NCI-H1105 treated with DMSO at 0.1 percent for 48 hours (cell line): ENCODE data around the gene CCDC92B.
"Not testable (repeated sequence)": the region's sequence is repeated elsewhere in the genome, so short reads cannot be mapped to it uniquely, and the experiment has no call there.

ENCODE experiments used
- DNase-seq: peaks from one replicate; lab custom pipeline; 2025; lab: John Stamatoyannopoulos, UW

CCDC92B gene

DNA sequence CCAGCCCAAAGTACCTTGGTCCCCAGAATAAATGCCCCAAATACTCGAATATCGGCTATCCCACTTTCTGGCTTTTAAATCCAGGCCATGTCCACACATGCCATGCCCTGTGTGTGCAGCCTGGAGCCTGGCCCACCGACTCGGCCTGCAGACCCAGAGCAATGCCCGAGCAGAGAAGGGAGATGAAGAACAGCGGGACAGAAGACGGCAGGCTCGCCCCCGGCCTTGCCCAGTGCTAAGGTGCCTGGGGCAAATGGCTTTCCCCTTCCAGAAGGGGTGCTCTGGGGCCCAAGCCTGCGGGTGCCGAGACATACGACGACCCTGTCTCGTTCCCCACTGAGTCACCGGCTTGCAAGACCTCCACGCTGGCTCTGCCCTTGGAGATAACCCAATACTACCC, 45.8 kb downstream of the CCDC92B start:
- no peak for DNase-seq

DNA sequence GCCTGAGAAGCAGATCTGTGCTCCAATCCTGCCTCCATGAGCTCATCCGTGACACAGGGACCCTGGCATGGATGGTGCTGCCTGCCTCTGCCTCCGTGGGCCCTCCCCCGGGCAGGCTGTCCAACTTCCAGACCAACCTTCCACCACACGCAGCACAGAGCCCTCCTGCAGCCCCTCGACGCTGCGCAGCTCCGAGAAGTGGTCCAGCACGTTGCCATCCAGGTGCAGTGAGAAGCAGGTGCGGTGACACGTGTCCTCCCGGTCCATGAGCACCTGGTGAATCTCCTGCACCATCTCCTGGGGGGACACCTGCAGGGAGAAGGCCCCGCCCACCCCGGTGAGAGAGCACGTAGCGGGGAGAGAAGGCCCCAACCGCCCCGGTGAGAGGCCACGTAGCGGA, 46.3 kb downstream of the CCDC92B start:
- DNase-seq, result no peak

DNA sequence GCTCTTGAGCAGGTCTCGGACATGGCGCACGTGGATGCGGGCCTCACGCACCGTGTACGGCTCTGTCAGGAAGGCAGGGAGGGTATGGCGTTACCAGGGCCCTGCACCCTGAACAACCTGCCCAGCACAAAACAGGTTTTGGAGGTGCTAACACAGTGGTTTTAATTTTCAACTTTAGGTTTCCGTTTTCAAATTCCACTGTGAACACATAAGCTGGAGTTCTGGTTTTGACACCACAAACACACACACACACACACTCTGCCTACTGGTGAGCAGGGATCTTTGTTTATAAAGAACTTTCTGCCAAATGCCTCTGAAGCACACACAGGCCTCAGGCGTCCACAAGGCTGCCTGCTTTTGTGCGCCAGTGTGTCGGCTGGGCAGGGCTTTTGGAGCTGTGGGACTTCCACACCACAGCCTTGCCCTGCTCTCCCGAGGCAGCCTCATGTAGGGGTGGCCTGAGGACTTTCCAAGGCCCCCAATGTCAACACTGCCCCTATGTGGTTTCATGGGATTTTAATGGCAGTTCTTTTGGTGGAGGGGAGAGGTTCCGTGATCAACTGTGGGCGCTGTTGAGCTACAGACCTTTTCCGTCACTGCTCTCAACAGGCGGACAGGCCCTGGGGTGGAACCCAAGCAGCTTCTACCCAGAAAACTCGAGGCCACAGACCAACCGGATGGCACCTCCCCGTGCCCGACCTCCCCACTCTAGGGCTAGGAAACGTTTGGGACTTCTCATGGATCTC, 47.3 kb downstream of the CCDC92B start:
- no peak for DNase-seq

DNA sequence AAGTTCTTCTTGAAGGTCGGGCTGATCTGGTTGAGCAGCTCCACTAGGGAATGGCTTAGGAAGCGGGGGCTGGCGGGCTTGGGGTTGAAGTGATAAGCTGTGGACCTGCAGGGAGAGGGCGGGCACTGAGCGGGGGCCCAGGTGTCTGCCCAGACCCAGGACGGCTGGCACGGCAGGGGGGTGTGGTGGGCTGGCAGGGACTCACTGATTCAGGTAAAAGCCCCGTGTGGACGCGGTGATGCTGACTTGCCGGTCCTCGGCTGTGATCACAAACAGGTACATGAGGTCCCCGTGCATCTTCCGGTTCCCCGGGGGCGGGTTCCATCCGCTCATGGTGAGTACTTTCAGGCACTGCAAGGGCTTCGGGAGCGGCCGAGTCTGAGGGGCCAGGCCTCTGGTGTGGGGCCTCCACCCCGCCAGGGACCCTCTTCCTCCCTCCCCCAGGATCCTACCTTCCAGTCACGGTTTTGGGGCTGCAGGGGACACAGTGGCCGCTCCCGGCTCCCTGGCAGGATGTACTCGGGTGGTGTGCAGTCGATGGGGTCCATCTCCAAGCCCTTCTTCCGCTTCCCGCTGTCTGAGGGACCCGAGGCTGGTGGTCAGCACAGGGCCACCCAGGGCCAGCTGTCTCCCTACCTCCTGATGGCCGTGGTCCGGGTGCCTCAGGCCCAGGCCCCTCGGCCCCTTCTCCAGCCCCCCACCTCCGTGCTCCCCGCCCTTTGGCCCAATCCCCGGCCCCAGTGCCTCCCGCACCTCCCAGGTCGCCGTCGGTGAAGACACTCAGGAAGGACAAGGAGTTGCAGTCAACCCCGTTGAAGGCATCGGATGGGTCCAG, 48.1 kb downstream of the CCDC92B start:
- DNase-seq, result no peak

DNA sequence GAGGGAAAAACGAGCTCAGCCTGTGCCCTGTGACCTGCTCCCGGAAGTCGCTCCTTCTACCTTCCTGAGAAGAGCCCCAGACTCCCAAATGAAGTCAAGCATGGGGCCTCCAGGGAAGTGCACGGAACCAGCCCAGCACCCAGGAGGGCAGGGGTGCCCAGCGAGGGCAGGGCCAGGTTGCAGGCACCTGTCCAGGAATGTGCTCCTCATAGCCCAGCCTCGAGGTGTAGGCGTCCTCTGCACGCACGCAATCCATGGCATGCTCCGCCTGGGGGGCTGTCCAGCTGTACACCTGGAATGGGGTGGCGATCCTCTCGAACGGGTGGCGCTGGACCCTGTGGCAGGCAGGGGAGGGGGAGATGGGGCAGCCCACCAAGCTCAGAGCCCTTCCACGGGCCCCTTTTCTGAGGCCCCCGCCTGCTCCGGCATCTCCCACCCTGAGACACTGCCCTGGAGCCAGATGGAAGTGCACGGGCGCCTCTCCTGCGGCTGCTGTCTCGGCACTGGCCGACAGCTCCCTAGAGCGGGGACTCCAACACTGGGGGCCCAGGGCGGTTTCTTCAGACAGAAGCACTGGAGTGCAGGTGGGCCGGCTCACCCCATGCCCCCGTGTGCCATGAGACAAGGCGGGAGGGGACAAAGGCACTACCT, 48.8 kb downstream of the CCDC92B start:
- peak; percentile 100 for DNase-seq

DNA sequence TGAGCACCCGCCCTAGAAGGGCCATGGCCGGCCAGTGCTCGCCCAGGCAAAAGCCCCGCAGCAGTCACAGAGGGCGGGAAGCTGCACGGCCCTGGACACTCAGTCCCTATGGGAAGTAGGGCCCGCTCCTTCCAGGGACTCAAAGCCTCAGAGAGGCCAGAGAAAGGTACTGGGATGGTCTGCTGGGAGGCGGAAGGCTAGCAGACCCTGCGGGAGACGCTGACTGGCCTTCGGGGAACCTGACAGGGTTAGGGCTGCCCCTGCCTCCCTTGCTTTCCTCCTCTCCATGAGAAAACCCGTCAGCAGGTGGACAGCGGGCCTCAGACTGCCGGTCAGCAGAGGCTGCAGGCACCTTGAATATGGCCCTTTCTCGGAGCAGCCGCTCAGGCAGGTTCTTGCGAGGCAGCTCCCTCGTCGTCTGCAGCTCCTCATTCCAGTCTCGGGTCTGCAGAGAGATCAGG, 49.4 kb downstream of the CCDC92B start:
- no peak for DNase-seq

DNA sequence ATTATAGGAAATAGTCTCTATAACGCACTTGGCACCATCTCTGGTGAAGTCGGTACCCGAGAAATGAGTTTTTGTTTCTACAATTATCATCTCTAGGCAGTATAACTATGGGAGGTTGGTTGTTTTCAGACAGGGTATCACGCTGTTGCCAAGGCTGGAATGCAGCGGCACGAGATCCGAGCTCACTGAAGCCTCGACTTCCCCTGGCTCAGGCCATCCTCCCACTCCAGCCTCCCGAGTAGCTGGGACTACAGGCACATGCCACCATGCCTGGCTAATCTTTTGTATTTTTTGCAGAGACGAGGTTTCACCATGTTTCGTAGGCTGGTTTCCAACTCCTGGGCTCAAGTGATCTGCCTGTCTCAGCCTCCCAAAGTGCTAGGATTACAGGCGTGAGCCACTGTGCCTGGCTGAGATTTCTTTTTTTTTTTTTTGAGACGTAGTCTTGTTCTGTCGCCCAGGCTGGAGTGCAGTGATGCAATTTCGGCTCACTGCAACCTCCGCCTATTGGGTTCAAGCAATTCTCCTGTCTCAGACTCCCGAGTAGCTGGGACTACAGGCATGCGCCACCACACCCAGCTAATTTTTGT, 50.1 kb downstream of the CCDC92B start:
- not testable (repeated sequence) for DNase-seq

DNA sequence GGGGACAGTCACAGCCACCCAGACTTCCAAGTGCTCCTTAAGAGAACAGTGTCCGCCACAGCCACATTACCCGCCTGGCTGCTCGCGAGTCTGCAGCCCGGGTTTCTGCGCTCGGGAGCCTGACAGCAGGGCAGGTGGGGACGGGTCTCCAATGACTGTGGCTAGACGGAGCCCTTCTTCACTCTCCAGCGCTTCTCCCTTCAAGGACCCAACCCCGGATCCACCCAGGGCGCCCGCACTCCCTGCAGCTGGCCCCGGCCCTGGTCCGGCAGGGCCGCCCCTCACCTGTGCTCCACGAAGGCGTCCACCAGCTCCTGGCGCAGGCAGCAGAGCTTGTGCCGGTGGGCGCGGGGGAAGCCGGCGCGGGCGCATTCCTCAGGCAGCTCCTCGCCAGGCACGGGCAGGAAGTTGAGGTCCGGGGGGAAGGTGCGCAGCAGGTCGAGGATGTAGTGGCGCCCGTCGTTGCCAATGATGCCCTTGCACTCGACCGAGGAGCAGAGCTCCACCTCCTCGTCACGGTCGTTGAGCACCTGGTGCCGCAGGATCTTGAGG, 51.8 kb downstream of the CCDC92B start:
- DNase-seq, result no peak

DNA sequence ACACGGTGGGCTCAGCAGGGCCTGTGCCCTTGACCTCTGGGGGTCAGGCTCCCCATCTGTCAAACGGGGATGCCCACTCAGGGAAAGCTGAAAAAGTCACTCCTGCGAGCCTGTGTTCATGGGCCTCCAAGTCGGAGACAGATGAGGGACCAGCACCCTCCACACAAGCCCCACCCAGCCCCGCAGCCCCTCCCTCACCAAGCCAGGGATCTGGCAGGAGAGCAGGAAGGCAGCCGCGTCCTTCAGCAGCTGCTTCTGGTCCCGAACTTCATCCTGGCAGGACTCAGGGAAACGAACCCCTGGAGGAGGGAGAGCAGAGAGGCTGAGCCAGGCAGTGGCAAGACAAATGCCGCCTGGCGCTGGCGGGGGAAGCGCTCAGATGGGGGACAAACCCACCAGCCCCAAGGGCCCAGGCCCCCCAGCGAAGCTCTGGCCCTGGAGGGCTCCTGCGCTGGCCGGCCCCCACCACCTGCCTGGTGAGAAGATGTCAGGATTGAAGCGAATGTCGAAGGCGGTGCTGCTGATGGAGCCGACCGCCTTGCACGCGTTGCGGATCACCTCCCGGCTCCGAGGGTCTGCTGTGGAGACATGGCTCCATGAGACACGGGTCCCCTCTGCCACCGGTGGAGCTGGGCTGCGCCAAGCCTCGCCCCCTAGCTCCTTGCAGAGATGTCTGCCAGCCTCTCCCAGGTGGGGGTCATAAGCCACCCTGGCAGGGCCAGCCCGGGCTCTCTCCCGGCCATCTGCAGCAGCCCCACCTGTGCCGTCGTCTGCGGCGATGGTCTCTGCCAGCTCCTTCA, 53.3 kb downstream of the CCDC92B start:
- no peak for DNase-seq

DNA sequence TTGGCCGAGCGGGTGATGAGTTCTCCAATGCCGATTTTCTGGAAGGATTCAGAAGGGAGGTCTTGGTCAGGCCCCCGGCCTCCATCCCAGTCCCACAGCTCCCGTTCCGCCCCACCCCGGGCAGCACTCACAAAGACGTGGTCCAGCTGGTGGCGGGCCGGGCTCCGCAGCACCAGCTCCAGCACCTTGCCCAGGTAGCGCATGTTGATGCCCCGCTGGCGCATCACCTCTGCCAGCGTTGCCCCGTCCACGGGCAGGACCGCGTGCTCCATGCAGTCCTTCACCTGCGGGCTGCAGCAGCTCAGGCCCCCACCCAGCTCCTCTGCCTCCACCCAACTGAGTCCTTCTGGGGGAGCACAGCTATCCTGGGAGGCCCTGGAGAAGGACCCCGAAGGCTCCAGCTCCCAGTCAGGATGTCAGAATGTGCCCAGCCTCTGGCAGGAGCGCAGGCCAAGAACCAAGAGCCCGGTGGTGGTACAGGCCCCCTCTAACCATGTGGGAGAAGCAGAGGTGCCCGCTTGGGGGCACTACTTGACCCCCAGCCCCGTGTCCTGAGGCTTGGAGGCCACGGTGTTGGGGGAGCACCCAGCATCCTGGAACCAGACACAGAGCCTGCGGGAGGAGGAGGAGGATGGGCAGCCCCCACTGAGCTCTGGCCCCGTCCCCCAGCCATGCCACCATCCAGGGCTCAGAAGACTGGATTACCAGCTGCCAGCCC, 54.0 kb downstream of the CCDC92B start:
- DNase-seq, result no peak

DNA sequence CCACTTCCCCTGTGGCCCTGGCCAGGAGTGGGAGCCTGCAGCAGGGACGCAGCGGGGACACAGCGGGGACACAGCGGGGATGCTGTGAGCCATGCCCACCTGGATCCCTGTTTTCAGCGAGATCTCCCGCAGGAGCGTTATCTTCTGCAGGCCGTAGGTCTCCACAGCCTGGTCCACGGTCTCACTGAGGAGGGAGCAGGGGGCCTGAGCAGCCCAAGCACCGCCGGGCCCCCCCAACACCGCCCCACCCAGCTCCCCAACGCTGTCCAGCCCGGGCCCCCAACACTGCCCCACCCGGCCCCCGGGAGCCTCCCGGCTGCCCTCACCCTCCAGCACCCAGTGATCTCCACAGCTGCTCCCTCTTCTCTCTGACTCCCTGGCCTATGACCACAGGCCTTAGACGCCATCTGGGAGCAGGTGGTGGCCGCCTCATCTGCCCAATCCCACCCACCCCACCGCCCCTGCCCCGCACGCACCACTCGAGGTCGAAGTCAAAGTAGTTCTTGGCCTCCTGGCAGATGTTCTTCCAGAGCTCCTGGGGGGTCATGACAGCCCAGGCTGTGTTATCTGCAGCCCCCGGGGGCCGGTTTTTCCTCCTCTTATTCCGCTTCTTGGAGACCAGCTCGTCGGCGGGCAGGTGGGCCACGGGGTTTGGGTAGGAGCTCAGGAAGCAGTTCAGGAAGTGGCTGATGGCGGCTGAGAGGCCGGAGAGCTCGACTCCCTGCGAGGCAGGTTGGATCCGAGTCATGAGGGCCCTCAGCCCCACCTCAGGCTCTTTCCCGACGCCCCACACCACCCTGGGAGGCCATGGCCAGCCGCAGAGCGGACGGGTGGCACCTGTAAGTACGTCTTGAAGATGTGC, 54.8 kb downstream of the CCDC92B start:
- DNase-seq, result no peak

DNA sequence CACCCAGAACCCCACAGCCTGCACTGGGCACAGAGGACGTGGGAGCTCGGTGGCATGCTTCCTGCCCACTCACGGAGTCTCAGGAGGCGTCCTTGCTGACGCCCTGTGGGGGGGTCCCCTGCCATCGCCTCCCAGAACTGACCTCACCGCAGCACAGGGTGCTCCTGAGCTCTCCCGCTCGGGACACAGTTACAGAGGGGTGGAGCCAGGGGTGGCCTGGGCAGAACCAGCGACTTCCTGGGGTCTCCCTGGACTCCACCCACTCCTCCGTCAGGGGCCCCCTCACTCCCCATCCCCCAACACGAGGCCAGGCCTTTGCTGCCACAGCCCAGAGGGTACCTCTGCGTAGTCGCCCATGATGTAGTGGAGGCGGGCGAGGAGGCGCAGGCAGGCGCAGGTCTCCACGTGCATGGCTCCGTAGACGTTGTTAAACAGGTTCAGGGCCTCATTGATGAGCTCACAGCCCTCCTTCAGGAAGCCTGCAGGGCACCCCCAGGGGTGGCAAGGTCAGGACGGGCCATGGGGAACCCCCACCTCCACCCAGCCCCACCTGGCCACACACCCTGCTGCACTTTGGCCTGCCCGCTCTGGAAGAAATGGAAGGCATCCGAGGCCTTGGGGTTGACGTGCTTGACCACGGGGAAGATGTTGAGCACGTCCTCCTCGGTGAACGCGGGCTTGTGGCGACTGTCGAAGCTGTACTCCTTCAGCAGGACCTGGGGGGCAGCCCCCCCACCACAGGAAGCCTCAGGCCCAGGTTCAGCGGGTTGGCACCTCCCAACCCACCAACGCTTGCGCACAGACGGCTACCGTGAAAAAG, 55.7 kb downstream of the CCDC92B start:
- DNase-seq, result no peak

DNA sequence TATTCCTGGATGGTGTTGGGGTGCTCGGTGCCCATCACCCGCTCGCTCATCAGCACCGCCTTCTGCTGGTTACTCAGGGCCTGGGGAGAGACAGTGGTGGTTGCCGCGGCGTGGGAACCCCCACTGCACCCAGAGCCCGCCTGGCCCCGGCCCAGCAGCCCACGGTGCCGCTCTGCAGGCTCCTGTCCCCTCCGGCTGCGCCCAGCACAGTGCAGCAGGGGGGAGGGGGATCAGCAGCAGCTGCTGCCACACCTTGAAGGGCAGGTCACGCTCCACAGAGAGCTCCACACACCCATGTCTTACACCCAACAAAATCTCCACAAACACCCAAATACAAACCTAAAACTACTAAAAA, 56.7 kb downstream of the CCDC92B start:
- no peak for DNase-seq

DNA sequence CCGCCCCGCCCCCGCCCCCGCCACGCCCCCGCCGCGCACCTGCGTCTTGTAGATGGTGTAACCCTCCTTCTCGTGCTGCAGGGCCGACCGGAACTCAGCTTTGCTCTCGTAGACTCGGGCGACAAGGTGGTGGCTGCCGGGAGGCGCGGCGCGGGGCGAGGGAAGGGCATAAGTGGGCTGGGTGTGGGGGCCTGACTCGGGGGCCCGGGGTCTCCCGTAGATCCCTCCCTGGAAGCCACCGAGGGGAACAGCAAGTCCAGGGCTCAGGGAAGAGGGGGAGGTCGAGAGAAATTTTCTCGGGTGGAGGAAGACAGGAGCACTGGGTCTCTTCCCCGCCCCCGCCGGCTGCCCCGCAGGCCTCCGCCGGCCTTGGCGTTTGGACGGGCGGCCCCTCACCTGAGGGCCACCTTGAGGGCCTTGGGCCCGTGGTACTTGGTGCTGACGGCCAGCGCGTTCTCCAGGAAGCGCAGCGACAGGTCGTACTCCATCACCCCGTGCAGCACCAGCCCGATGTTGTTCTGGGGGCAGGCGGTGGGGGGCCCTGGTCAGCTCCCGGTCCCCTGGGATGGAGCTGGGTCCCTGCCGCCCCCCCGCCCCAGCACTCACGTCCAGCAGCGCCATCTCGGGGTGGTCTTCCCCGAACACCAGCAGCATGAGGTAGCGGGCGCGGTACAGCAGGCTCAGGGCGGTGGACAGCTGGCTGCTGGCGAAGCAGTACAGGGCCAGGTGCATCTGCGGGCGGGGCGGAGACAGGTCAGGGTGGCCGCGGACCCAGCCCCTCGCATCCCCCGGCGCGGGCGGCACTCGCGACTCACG, 57.3 kb downstream of the CCDC92B start:
- no peak for DNase-seq

DNA sequence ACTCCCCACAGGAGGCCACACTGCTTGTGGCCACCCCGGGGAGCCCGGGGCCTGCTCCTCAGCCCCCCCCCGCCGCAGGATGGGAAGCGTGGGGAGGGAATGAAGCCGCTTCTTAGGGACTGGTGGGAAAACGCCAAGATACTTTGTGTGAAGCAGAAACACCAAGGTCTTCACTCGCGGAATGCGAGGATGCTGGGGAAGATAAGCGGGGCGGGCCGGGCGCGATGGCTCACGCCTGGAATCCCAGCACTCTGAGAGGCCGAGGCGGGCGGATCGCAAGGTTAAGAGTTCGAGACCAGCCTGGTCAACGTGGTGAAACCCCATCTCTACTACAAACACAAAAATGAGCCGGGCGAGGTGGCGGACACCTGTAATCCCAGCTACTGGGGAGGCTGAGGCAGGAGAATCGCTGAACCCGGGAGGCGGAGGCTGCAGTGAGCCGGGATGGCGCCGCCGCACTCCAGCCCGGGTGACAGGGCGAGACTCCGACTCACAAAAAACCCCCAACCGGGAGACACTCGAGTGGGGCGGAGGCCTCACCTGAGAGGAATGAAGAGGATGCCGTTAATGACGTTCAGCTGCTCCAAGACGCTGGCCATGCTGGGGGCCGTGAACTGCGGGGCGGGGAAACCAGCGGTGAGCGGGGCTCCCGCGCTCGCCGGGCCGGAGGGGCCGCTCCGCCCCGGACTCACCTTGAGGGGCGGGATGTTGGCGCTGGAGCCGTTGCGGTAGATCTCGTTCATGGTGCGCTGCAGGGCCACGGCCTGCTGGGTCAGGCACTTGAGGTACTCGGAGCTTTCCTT, 58.2 kb downstream of the CCDC92B start:
- DNase-seq, result no peak

DNA sequence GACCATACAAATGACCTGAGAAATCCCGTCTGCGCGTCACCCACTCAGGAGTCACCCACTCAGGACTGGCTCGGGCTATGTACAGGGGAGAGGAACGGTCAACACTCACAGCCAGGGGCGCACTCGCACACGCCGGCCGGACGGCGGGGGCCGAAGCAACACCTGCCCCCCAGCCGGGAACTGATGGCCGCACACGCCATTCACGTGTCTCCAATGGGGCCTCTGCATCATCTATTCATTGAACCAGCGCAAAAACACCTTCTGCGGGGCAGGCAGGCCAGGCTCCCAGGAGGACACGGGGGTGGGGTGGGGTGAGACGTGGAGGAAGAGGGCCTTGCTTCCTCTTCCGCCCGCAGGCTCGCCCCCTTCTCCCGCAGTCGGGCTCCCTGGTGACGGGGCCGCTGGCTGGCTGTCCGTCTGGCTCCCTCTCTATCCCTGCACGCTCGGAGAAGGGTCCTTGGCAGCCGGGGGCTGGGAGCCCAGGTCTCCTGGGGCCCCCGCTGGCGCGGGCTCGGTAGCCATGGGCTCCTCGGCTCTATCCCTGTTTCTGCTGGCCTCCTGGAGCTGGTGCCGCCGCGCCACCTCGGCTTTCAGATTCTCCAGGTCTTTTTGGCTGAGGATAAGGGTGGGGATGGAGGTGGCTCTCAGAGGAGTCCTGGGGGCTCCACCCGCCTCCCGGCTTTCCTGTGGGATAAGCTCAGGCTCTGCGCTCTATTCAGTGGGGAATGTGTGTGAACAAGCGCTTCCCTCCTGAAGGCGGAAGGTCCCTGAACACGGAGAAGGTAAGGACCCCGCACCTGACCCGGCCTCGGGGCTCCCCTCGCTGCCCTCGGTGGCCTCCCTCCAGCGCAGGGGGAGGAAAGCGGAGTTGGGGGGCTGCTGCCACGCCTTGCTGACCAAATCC, 59.0 kb downstream of the CCDC92B start:
- no peak for DNase-seq
